Rectal smooth muscle tissue (tissue), 1 donor: ENCODE data around the gene SERPINE3.

Source experiments
- H3K27ac ChIP-seq: one replicate; pipeline ENCODE4 v1.7.0; 2013; ENCODE audit warnings: low read depth, low read length, inconsistent platforms
- H3K27me3 ChIP-seq: one replicate; pipeline ENCODE4 v1.7.0; 2013; ENCODE audit warnings: low read length; ENCODE audit not compliant: control insufficient read depth, insufficient read depth
- H3K36me3 ChIP-seq: one replicate; pipeline ENCODE4 v1.7.0; 2013; ENCODE audit warnings: low read length; ENCODE audit not compliant: control insufficient read depth, insufficient read depth
- H3K4me1 ChIP-seq: one replicate; pipeline ENCODE4 v1.7.0; 2013; ENCODE audit warnings: low read length; ENCODE audit not compliant: control insufficient read depth, insufficient read depth
- H3K4me3 ChIP-seq: one replicate; pipeline ENCODE4 v1.7.0; 2013; ENCODE audit warnings: low read length
- H3K9ac ChIP-seq: one replicate; pipeline ENCODE4 v1.7.0; 2013; ENCODE audit warnings: low read length

The SERPINE3 gene

DNA sequence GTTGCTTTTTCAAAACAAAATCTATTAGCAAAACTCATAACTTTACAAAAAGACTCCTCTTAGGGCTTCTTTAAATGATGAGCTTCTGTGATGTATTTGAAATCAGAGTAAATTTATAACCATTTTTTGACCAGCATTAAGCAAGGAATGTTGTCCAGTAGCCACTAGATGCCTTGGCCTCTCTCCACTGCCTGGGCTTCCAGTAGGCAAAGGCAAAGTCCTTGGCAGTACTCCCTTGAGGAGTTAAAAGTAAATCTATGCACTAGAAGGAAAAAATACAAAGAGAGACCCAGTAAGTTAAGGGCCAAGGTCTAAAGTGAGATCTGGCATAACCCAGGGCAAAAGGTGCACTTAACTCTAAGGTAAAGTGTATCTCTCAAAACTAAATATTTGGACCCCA, 9.5 kb downstream of the SERPINE3 start:
- Histone ChIP-seq H3K36me3 (no peaks in the 10 kb centered on the region), H3K27me3 (no peaks in the 10 kb centered on the region), H3K4me1 (no peaks in the 10 kb centered on the region), H3K9ac (no peak overlapping the region), H3K27ac (no peak overlapping the region), H3K4me3 (no peak overlapping the region)

DNA sequence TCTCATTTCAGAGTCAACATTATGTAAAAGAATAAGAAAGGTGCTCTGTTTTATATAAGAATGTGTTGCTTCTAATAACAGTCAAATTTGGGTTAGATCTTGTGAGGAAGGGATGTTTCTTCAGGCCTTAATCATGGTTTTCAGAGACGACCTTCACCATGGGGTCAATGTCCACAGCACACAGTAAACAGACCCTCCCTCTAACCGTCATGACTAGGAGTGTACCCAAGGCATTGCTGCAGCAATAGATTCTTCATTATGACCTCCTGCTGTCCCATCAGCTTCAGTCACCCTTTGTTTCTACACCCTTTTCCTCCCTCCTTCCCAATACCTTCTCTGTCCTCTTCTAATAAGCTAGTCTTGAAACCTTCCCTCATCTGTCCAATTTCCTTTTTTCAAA, 15.7 kb downstream of the SERPINE3 start:
- Histone ChIP-seq H3K9ac (no peak overlapping the region), H3K27ac (no peak overlapping the region), H3K36me3 (no peaks in the 10 kb centered on the region), H3K4me1 (no peaks in the 10 kb centered on the region), H3K27me3 (no peaks in the 10 kb centered on the region), H3K4me3 (no peak overlapping the region)

DNA sequence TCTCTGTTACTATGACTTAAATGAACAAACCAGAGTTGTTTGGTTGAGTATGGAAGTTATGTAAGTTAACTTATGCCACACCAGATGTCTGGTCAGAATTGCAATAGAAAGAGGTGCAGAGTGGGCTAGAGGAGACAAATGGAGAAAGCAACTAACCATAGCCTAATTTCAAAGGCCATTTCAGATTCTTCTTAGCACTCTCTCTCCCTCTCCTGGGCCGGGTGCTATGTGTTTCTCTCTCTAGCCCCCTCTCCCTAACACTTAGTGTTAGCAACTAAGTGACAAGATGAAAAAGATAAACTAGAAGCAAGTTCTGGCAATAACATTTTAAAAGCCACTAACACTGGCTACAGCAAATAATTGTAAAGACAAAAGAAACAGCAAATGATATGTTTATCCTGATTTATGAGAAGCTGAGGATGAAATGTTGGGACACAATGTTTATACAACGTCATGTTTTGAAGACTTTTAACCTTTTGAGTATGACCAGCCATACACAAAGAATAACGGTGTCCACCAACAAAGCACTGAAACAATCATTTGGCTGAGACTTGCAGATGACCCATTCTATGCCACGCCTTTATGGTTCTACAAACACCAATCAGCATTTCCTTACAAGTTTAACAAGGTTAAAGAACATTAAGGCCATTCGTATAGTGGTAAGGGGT, 18.6 kb downstream of the SERPINE3 start:
- H3K27ac ChIP-seq, result no peak overlapping the region
- no peaks in the 10 kb centered on the region for H3K27me3 ChIP-seq
- H3K4me1 ChIP-seq, result no peaks in the 10 kb centered on the region
- no peak overlapping the region for H3K4me3 ChIP-seq
- H3K9ac ChIP-seq, result no peak overlapping the region
- no peaks in the 10 kb centered on the region for H3K36me3 ChIP-seq

DNA sequence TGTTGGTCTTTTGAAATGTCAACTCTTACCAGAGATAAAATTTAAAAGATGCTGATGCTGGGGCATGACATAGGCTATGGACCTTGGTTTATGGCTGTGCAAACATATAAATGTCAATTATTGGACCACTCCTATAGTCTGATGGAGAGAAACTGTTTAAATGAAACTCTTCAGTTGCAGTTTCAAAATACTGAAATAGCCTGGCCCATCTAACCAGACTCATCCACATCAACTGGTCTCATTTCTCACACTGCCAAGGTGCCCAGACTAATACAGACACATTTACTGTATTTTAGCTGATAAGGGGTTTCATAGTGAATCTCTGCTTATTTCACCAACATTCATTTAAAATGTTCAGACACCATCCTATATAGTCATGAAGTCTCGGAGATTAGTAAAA, 19.9 kb downstream of the SERPINE3 start:
- Histone ChIP-seq H3K4me3 (no peak overlapping the region), H3K27ac (no peak overlapping the region), H3K36me3 (no peaks in the 10 kb centered on the region), H3K9ac (no peak overlapping the region), H3K4me1 (no peaks in the 10 kb centered on the region), H3K27me3 (no peaks in the 10 kb centered on the region)

DNA sequence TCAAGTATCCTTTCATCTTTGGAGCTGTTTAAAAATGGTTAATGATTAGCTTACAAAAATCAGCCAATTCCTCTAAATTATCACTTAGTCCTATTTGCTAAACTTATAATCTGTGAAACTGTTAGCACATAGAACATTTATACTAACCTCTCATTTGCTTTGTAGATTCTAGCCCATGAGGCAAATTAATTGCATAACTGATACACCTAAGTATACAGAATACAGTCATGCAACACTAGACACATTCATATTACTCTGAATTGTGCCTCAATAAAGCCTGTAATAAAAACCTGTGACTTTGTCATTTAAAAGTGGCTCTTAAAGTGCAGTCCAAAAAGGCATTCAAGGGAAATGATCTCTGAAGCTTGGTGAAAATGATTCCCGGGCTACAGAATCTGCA, 21.0 kb downstream of the SERPINE3 start:
- Histone ChIP-seq H3K27ac (no peak overlapping the region), H3K4me3 (no peak overlapping the region), H3K4me1 (no peaks in the 10 kb centered on the region), H3K27me3 (no peaks in the 10 kb centered on the region), H3K9ac (no peak overlapping the region), H3K36me3 (peaks cover 4% of the 10 kb centered on the region)

DNA sequence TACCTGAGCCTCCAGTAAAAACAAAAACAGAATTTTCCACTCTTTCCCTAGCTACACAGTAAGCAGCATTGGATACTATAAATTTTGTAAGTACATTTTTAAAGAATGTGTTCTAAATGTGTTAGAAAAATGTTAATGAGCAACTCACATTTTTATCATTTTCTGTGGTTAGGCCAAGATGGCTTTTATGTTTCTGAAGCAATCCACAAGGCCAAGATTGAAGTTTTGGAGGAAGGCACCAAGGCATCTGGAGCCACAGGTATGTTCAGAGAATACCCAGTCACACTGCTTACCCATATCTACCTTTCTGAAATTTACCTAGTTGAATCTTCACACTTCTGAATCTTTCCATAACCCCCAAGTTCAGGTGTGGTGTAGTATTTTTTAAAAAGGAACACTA, 21.6 kb downstream of the SERPINE3 start:
- no peak overlapping the region for H3K9ac ChIP-seq
- H3K27ac ChIP-seq, result no peak overlapping the region
- no peak overlapping the region for H3K4me3 ChIP-seq
- peaks cover 4% of the 10 kb centered on the region for H3K36me3 ChIP-seq
- no peaks in the 10 kb centered on the region for H3K27me3 ChIP-seq
- H3K4me1 ChIP-seq, result no peaks in the 10 kb centered on the region

DNA sequence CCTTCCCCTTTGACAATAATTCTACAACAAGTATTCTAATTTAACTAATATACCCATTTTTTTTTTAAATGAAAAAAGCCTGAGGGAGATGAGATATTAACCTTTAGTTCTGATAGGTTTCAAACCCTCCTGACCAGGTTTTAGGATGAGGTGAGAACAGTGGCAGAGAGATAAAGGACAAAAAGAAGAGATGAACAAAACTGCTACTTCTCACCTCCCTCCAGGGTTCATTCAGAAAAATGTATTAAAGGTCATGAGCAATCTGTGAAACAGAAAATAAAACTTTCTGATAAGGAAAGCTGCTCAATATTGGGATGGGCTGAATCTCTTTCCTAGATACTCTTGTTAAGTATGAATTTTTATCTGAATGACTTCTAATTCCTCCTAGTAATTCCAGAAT, 24.1 kb downstream of the SERPINE3 start:
- Histone ChIP-seq H3K27me3 (no peaks in the 10 kb centered on the region), H3K27ac (no peak overlapping the region), H3K9ac (no peak overlapping the region), H3K36me3 (peaks cover 4% of the 10 kb centered on the region), H3K4me3 (no peak overlapping the region), H3K4me1 (no peaks in the 10 kb centered on the region)

DNA sequence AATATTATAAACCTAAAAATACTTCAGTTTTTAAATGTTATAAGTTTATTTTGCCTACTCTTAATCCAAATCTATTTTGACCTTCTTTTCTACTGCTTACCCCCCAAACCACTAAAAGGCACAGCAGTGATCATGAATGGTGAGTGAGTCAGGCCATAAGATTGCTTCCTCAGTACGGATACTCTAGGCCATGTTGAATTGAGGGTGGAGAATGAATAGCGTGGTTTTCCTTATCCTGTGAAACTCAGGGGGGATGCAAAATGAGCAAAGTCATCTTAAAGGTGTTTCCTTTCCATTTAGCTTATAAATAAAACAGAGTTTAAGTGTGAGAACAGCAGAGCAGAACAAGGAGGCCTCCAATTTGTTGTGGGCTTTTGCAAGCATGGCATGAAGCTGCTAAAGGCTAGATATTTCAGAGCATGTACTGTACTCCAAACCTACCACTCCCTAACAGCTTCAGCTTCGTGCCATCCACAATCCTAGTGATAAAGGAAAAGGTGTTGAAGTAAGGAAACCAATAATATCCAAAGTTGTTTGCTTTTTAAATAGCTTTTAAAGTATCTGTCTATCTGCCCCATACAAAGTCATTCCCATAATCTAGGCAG, 25.0 kb downstream of the SERPINE3 start:
- Histone ChIP-seq H3K4me3 (no peak overlapping the region), H3K36me3 (peaks cover 4% of the 10 kb centered on the region), H3K9ac (no peak overlapping the region), H3K4me1 (no peaks in the 10 kb centered on the region), H3K27ac (no peak overlapping the region), H3K27me3 (no peaks in the 10 kb centered on the region)

DNA sequence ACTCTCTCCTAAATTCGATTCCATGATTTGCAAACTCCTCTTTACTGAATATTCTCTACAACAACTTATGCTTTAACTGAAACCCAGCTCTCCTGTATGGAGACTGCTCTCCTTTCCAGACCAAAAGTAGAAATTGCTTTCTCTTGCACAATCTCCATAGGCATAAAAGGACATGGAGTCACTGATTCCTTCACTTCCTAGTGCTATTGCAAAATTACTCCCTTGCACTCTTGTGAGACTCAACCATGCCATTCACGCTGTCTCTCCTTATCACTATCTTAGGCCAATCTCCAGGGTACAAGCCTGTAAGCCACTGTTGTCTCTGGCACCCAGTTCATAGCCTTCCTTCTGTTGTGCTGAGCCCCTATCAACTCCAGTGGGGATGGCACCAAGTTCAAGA, 30.6 kb downstream of the SERPINE3 start:
- Histone ChIP-seq H3K4me1 (no peaks in the 10 kb centered on the region), H3K27me3 (no peaks in the 10 kb centered on the region), H3K36me3 (peaks cover 3% of the 10 kb centered on the region), H3K4me3 (no peak overlapping the region), H3K27ac (no peak overlapping the region), H3K9ac (no peak overlapping the region)

DNA sequence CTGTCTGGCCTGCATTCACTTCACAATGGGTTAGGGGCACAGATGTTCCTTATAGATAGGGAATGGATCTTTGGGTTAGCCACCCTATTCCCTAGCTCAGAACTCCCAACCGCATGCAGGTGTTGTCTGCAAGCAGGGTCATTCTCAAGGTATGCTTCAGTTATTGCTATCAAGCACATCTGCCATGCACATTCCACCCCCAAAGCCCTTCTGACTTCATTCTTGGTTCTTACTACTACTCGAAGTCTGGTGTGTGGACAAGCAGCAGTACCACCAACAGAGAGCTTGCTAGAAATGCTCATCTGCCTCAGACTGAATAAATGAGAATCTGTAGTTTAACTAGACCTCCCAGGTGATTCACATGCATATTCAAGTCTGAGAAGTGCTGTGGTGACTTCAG, 31.3 kb downstream of the SERPINE3 start:
- no peaks in the 10 kb centered on the region for H3K27me3 ChIP-seq
- no peak overlapping the region for H3K27ac ChIP-seq
- H3K4me3 ChIP-seq, result no peak overlapping the region
- peaks cover 3% of the 10 kb centered on the region for H3K36me3 ChIP-seq
- no peak overlapping the region for H3K9ac ChIP-seq
- H3K4me1 ChIP-seq, result no peaks in the 10 kb centered on the region

DNA sequence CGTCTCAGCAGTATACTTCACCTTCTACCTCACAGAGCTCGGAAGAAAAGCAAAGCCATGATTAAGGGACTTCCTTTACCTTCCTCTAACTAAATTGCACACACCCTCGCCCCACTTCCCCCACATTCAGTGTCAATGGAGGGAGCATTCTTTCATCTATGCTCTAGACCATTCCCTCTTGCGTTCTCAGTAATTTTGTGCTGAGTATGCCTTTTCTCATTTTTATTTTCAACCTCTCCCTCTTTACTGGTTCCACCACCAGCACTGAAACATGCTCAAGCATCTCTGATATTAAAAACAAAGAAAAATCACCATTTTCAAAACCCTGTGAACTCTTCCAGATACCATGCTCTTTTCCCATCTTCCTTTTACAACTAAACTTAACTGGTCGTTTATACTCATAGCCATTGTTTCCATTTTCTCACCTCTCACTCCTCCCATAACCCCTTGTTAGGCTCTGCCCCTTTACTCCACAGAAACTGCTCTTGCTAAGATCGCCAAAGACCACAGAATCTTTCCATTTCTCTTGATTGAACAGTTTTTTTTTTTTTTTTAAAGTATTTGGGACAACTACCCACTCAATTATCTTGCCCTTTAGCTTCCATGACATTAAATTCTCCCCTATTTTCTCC, 32.4 kb downstream of the SERPINE3 start:
- Histone ChIP-seq H3K4me1 (no peaks in the 10 kb centered on the region), H3K27ac (no peak overlapping the region), H3K27me3 (no peaks in the 10 kb centered on the region), H3K9ac (peak overlapping the region; percentile 10), H3K36me3 (peaks cover 3% of the 10 kb centered on the region), H3K4me3 (no peak overlapping the region)

DNA sequence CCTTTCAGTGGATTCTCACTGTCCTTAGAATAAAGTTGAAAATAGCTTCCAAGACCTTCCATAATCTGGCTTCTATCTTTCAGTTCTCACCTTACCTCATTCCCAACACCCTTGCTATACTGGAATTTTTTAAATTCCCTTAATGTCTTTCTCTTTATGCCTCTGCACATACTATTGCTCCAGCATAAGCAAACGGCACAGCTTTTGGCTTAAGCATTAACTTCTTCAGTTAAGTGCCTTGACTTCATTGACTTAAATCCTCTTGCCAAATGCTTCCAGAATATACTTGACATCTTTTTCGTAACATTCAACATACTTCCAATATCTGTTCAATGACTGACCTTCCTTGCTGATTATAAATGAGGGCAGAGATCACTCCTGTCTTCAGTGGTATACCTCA, 34.0 kb downstream of the SERPINE3 start:
- Histone ChIP-seq H3K36me3 (peaks cover 3% of the 10 kb centered on the region), H3K27ac (no peak overlapping the region), H3K4me3 (no peak overlapping the region), H3K4me1 (no peaks in the 10 kb centered on the region), H3K27me3 (no peaks in the 10 kb centered on the region), H3K9ac (no peak overlapping the region)

DNA sequence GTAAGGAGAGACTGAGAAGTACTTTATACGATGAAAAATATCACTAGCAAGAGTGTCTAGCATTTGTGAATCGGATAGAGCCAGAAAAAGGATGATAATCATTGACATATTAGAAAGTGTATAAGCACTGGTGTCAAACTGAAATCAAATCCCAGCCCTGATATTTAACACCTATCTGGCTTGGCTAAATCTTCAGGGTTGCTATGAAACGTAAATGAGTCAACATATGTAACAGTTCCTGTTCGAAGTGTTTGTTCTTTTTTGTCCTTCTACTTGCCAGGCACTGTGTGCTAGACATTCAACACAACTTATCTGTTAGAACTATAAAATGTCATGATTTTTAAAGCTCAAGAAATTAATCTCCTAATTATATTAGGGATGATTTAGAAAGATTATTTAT, 40.8 kb downstream of the SERPINE3 start:
- Histone ChIP-seq H3K4me3 (no peak overlapping the region), H3K4me1 (no peaks in the 10 kb centered on the region), H3K27ac (no peak overlapping the region), H3K27me3 (no peaks in the 10 kb centered on the region), H3K9ac (no peak overlapping the region), H3K36me3 (peaks cover 4% of the 10 kb centered on the region)
